GM23338 (cell line): Measurements from ENCODE around the gene GSAP.

Source experiments
- CREB1 ChIP-seq: fragments of 250-450 bp; sonication (Bioruptor Pico); IDR thresholded peaks from 2 replicates; pipeline ENCODE4 v1.5.0; 2020; ENCODE audit warnings: low read depth, mild to moderate bottlenecking, moderate library complexity
- CTCF ChIP-seq, 2 experiments: fragments of 200-600 bp in 1 of 2; sonication (generic) in 1 of 2; conservative IDR thresholded peaks; 2 replicates each; pipeline versions ENCODE4 v1.5.1 to v1.6.1; 2016 to 2017; ENCODE audit warnings: antibody characterized with exemption in 2 of 2, low read depth in 2 of 2, mild to moderate bottlenecking in 2 of 2, moderate library complexity in 1 of 2
- ETS1 ChIP-seq: IDR thresholded peaks from 2 replicates; pipeline ENCODE4 v1.6.1; 2016; ENCODE audit warnings: antibody characterized with exemption
- EZH2 ChIP-seq: fragments of 200-600 bp; sonication (generic); IDR thresholded peaks from one replicate; pipeline ENCODE4 v1.8.0; 2017; ENCODE audit warnings: antibody characterized with exemption, mild to moderate bottlenecking, low read depth; ENCODE audit not compliant: unreplicated experiment
- EZH2phosphoT487 ChIP-seq: fragments of 200-600 bp; sonication (generic); IDR thresholded peaks from one replicate; pipeline ENCODE4 v1.8.1; 2018; ENCODE audit warnings: antibody characterized with exemption; ENCODE audit not compliant: unreplicated experiment
- JUNB ChIP-seq: IDR thresholded peaks from one replicate; pipeline ENCODE4 v1.6.1; 2016; ENCODE audit warnings: antibody characterized with exemption; ENCODE audit not compliant: unreplicated experiment
- NANOG ChIP-seq: IDR thresholded peaks from 2 replicates; pipeline ENCODE4 v1.6.1; 2016; ENCODE audit warnings: antibody characterized with exemption, borderline replicate concordance
- POLR2AphosphoS5 ChIP-seq: IDR thresholded peaks from 2 replicates; pipeline ENCODE4 v1.6.1; 2016; ENCODE audit warnings: antibody characterized with exemption, low read depth
- REST ChIP-seq: IDR thresholded peaks from one replicate; pipeline ENCODE4 v1.6.1; 2018; ENCODE audit warnings: antibody characterized with exemption; ENCODE audit not compliant: unreplicated experiment
- STAT1 ChIP-seq: IDR thresholded peaks from one replicate; pipeline ENCODE4 v1.6.1; 2016; ENCODE audit warnings: antibody characterized with exemption; ENCODE audit not compliant: unreplicated experiment
- ZNF114 ChIP-seq: fragments of 250-450 bp; sonication (Bioruptor Pico); IDR thresholded peaks from 2 replicates; pipeline ENCODE4 v1.5.0; 2020; ENCODE audit warnings: mild to moderate bottlenecking, moderate library complexity
- ZNF331 ChIP-seq: fragments of 250-450 bp; sonication (Bioruptor Pico); IDR thresholded peaks from 2 replicates; pipeline ENCODE4 v1.5.0; 2020; ENCODE audit warnings: low read depth, mild to moderate bottlenecking, moderate library complexity
- ZNF462 ChIP-seq: fragments of 250-450 bp; sonication (Bioruptor Pico); IDR thresholded peaks from 2 replicates; pipeline ENCODE4 v1.5.0; 2020; ENCODE audit warnings: mild to moderate bottlenecking, moderate library complexity

- no peak for TF ChIP-seq POLR2AphosphoS5
- no peak for TF ChIP-seq CTCF (conservative IDR thresholded peaks at IDR 0.05; ENCODE audit: low read depth in 2 of 2)
- no peak for TF ChIP-seq EZH2
- TF ChIP-seq EZH2phosphoT487, result no peak
- no peak for TF ChIP-seq CREB1 (CRISPR knock-in tag)
- no peak for TF ChIP-seq REST
- TF ChIP-seq NANOG, result no peak
- TF ChIP-seq STAT1, result no peak
- no peak for TF ChIP-seq ZNF331 (CRISPR knock-in tag)
- no peak for TF ChIP-seq JUNB
- TF ChIP-seq ETS1, result no peak
- no peak for TF ChIP-seq ZNF114
- TF ChIP-seq ZNF462 (CRISPR knock-in tag), result no peak
Observed at GRCh38 chr7:77327932-77328628, 88.1 kb downstream of the GSAP start.
